Tibial artery (tissue), 4 donors: ENCODE data around the gene COL4A2.

ENCODE experiments used
- DNase-seq, 2 donors: peaks; one replicate each; pipeline ENCODE4 v3.0.0-alpha.2; 2019
- H3K27ac ChIP-seq, 2 donors: fragments of 200-600 bp; sonication (generic) in 1 of 2; 1 replicate in 1 of 2; 2 replicates in 1 of 2; pipeline ENCODE4 v1.5.1; 2018 to 2019; ENCODE audit warnings: mild to moderate bottlenecking in 1 of 2
- H3K27me3 ChIP-seq, 2 donors: fragments of 200-600 bp; sonication (generic) in 1 of 2; one replicate each; pipeline versions ENCODE4 v1.5.1 to v1.6.0; 2016 to 2019
- H3K36me3 ChIP-seq, 3 donors: fragments of 200-600 bp; sonication (generic) in 2 of 3; one replicate each; pipeline ENCODE4 v1.5.1; 2016 to 2019; ENCODE audit warnings: mild to moderate bottlenecking in 2 of 3
- H3K4me1 ChIP-seq, 4 donors: fragments of 200-600 bp; sonication (generic) in 2 of 4; 1 replicate in 3 of 4; 2 replicates in 1 of 4; pipeline ENCODE4 v1.5.1; 2016 to 2019
- H3K4me3 ChIP-seq, 2 donors: fragments of 200-600 bp; sonication (generic) in 1 of 2; 1 replicate in 1 of 2; 2 replicates in 1 of 2; pipeline ENCODE4 v1.5.1; 2018 to 2019; ENCODE audit warnings: mild to moderate bottlenecking in 2 of 2
- H3K9me3 ChIP-seq, 3 donors: fragments of 200-600 bp; sonication (generic) in 1 of 3; one replicate each; pipeline ENCODE4 v1.5.1; 2016 to 2019
- intact Hi-C: fragments of 100-400 bp; cut with DNase I; formaldehyde crosslinking; loops from one replicate; pipeline ENCODE4 v1.15.0; 2023; ENCODE audit warnings: low total_unique reads
- TF ChIP-seq, protein P1 (sequence below), 2 experiments: fragments of 200-600 bp in 1 of 2; fragments of 450-650 bp in 1 of 2; IDR thresholded peaks; one replicate each; pipeline ENCODE4 v1.5.1; 2017 to 2019; ENCODE audit warnings: antibody characterized with exemption in 2 of 2, mild to moderate bottlenecking in 1 of 2, moderate library complexity in 1 of 2

Gene COL4A2

DNA sequence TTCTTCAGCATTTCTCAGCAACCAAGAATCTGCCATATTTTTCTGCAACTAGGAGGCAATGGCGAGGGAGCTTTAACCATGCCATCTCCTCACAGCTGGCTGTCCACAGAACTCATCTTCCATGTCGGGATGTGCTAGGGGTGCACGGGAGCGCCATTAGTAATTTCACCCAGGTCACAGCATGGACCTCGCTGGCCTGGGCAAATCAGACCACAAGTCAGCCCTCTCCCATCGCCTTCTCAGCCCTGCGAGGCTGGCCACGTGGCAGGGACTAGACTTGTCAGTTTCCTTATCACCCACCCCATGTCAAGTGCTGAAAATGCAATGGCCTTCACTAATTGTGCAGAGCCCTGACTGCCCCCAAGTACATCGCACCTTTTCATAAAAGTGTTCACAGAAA, 15.8 kb upstream of the COL4A2 start:
- Histone ChIP-seq H3K27ac (peak overlapping the region; percentile 34 to 59), H3K27me3 (no peaks in the 10 kb centered on the region), H3K4me1 (peaks cover 4 to 94% (median 35%) of the 10 kb centered on the region in 4 donors), H3K4me3 (no peak overlapping the region), H3K36me3 (peaks cover 8 to 9% (median 8%) of the 10 kb centered on the region in 3 donors), H3K9me3 (no peaks in the 10 kb centered on the region)
- intact Hi-C loops = no loop called here
- TF ChIP-seq, protein P1, sequence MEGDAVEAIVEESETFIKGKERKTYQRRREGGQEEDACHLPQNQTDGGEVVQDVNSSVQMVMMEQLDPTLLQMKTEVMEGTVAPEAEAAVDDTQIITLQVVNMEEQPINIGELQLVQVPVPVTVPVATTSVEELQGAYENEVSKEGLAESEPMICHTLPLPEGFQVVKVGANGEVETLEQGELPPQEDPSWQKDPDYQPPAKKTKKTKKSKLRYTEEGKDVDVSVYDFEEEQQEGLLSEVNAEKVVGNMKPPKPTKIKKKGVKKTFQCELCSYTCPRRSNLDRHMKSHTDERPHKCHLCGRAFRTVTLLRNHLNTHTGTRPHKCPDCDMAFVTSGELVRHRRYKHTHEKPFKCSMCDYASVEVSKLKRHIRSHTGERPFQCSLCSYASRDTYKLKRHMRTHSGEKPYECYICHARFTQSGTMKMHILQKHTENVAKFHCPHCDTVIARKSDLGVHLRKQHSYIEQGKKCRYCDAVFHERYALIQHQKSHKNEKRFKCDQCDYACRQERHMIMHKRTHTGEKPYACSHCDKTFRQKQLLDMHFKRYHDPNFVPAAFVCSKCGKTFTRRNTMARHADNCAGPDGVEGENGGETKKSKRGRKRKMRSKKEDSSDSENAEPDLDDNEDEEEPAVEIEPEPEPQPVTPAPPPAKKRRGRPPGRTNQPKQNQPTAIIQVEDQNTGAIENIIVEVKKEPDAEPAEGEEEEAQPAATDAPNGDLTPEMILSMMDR (IDR thresholded peaks at IDR 0.05) = no peak
- DNase-seq = peak in 1 of 2 donors; percentile 57

DNA sequence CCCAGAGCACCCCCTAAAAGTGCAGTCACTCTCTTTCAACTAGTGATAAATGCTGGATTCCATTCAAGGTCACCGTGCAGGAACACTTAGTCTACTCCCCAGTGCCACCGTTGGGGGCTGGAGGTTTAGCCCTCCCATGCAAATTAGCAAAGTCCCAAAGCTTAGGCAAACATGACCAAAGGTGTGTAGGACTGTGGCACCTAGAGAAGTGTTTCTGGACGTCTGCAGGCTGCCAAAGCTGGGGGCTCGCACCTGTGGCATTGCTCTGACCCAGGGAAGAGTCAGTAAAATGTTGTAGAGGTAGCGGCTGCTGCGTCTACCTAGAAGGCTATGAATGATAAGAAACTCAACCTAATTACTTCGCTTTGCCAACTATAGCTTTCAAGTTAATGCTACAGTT, 14.0 kb upstream of the COL4A2 start:
- Histone ChIP-seq H3K9me3 (no peaks in the 10 kb centered on the region), H3K4me3 (no peak overlapping the region), H3K27ac (peak overlapping the region in 1 of 2 donors; percentile 99), H3K36me3 (peaks cover 8 to 9% (median 8%) of the 10 kb centered on the region in 3 donors), H3K4me1 (peaks cover 4 to 94% (median 30%) of the 10 kb centered on the region in 4 donors), H3K27me3 (no peaks in the 10 kb centered on the region)
- TF ChIP-seq, protein P1 (IDR thresholded peaks at IDR 0.05) = no peak
- peak in 1 of 2 donors; percentile 51 for DNase-seq
- intact Hi-C loops = no loop called here

DNA sequence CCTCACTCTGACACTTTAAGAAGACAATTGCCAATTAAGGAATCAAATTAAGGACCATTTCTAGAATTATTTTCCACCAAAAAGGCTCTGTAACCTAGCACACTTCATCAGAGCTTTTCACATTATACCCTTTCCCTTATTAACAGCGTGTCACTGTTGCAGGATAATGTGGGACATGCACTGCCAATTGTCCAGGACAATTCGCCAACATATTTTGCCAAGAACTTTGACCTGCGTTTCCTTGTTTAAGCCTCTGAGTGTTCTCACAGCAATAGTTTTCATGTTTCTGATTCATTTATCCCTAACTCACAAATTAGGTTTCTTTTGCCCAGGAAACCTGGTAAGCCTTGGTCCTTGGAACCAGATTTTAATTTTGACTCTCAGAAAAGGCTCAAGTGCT, 13.4 kb upstream of the COL4A2 start:
- peak overlapping the region; percentile 53 to 99 for H3K27ac ChIP-seq

DNA sequence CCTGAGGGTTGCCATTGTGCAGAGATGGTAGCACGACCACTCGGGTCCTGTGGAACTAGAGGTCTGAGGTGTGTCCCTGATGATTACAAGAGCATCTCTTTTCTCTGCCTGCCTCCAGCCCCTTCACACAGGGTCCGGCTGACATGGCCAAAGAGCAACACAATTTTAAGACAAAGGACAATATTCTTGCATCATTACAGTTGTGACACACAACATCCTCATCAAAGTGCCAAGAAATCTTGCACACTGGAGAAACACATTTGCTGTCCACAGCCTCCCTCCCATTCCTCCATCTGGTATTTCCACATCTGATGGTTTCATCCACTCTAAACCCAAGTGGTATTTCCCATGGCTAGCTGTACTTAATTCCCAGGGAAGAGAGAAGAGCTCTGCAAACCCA, 12.9 kb upstream of the COL4A2 start:
- TF ChIP-seq, protein P1 (IDR thresholded peaks at IDR 0.05) = no peak
- Histone ChIP-seq H3K27ac (peak overlapping the region; percentile 53 to 99), H3K9me3 (no peaks in the 10 kb centered on the region), H3K27me3 (no peaks in the 10 kb centered on the region), H3K4me1 (peaks cover 8 to 98% (median 36%) of the 10 kb centered on the region in 4 donors), H3K4me3 (no peak overlapping the region), H3K36me3 (peaks cover 2 to 6% (median 4%) of the 10 kb centered on the region in 3 donors)
- intact Hi-C loops = no loop called here
- DNase-seq = peak in 1 of 2 donors; percentile 54

More for the DNA sequence above, 13.4 kb upstream of the COL4A2 start:
- intact Hi-C loops = no loop called here
- H3K9me3 ChIP-seq = no peaks in the 10 kb centered on the region
- H3K27me3 ChIP-seq = no peaks in the 10 kb centered on the region
- peaks cover 4 to 98% (median 32%) of the 10 kb centered on the region in 4 donors for H3K4me1 ChIP-seq
- no peak for DNase-seq
- H3K4me3 ChIP-seq = no peak overlapping the region
- TF ChIP-seq, protein P1 (IDR thresholded peaks at IDR 0.05) = no peak
- H3K36me3 ChIP-seq = peaks cover 7 to 9% (median 8%) of the 10 kb centered on the region in 3 donors

DNA sequence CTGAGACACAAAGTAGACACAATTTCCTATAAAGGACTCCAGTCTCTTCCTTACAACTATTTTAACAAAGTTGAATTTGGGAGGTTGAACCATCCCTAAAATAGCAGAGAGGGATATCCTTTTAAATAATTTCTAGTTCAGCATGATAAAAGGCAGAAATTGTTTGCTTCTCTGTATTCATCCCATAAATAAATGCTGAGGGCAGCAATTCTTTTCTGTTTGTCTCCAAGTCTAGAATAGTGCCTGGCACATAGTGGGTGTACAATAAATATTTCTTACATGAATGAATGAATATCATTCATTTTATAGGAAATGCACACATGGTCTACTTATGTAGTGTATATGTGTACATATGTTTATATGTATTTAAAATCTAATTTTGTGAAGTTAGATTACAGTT, 12.5 kb upstream of the COL4A2 start:
- H3K9me3 ChIP-seq = no peaks in the 10 kb centered on the region
- H3K4me1 ChIP-seq = peaks cover 12 to 99% (median 41%) of the 10 kb centered on the region in 4 donors
- TF ChIP-seq, protein P1 (IDR thresholded peaks at IDR 0.05) = no peak
- intact Hi-C loops = loop anchor here (5.0 kb wide), 1 partner anchor 32 kb away; no protein-coding TSS in a partner anchor
- DNase-seq = no peak
- peak overlapping the region; percentile 53 to 99 for H3K27ac ChIP-seq
- peaks cover 0 to 1% (median 0%) of the 10 kb centered on the region in 3 donors for H3K36me3 ChIP-seq
- no peaks in the 10 kb centered on the region for H3K27me3 ChIP-seq
- no peak overlapping the region for H3K4me3 ChIP-seq
